Activated naive CD4-positive, alpha-beta T cell treated with Interleukin-2 at 50 U/mL for 16 hours (primary cell): ENCODE data around the gene C10orf95.
"Not testable (repeated sequence)": the region's sequence is repeated elsewhere in the genome, so short reads cannot be mapped to it uniquely, and the experiment has no call there.

Experiments
- DNase-seq: peaks from one replicate; pipeline ENCODE4 v3.0.0-alpha.2; 2020

The C10orf95 gene

GRCh38 chr10:102451105-102451969, at the start of gene C10orf95:
TSS of gene C10orf95 (minus strand) at chr10:102451543. CDS start at chr10:102451093, 450 bp downstream.
- DNase-seq = no peak

GRCh38 chr10:102500686-102501085, 49.3 kb upstream of the C10orf95 start:
- not testable (repeated sequence) for DNase-seq

GRCh38 chr10:102499356-102499755, 48.0 kb upstream of the C10orf95 start:
- no peak for DNase-seq

- DNase-seq = no peak
These were observed 46.2 kb upstream of the C10orf95 start for GRCh38 chr10:102497545-102497944.

GRCh38 chr10:102493771-102494170, 42.4 kb upstream of the C10orf95 start:
- DNase-seq = no peak

- no peak for DNase-seq
These were observed 41.6 kb upstream of the C10orf95 start for GRCh38 chr10:102492983-102493382.

GRCh38 chr10:102492344-102492939, 41.1 kb upstream of the C10orf95 start:
- no peak for DNase-seq

GRCh38 chr10:102491136-102491535, 39.8 kb upstream of the C10orf95 start:
- DNase-seq = no peak

GRCh38 chr10:102485093-102485784, 33.9 kb upstream of the C10orf95 start:
- DNase-seq = no peak

- no peak for DNase-seq
These were observed 32.7 kb upstream of the C10orf95 start for GRCh38 chr10:102484021-102484420.

- no peak for DNase-seq
These were observed 29.1 kb upstream of the C10orf95 start for GRCh38 chr10:102480396-102480795.

- DNase-seq = no peak
These were observed 28.3 kb upstream of the C10orf95 start for GRCh38 chr10:102479651-102480050.

- no peak for DNase-seq
These were observed 25.3 kb upstream of the C10orf95 start for GRCh38 chr10:102476466-102477141.

- DNase-seq = no peak
These were observed 24.2 kb upstream of the C10orf95 start for GRCh38 chr10:102475451-102476040.

- DNase-seq = no peak
These were observed 22.3 kb upstream of the C10orf95 start for GRCh38 chr10:102473445-102474331.

- no peak for DNase-seq
These were observed 19.5 kb upstream of the C10orf95 start for GRCh38 chr10:102470579-102471546.

- no peak for DNase-seq
These were observed 17.3 kb upstream of the C10orf95 start for GRCh38 chr10:102468683-102469082.

- no peak for DNase-seq
These were observed 16.7 kb upstream of the C10orf95 start for GRCh38 chr10:102467971-102468438.

GRCh38 chr10:102467318-102467717, 16.0 kb upstream of the C10orf95 start:
- DNase-seq = no peak

- DNase-seq = no peak
These were observed 14.1 kb upstream of the C10orf95 start for GRCh38 chr10:102465466-102465865.
